HEK293 (cell line): ENCODE measurements around the gene TM2D1.

ENCODE experiments used
- CTCF ChIA-PET: fragments of 350-600 bp; formaldehyde crosslinking; extraction: SDS; loops from one replicate; lab custom pipeline; 2021; ENCODE audit warnings: antibody characterized with exemption; lab: Yijun Ruan, JAX
- POLR2A ChIA-PET: fragments of 300-600 bp; formaldehyde crosslinking; extraction: SDS; loops from one replicate; lab custom pipeline; 2020; ENCODE audit warnings: antibody characterized with exemption, inconsistent platforms; lab: Yijun Ruan, JAX
- H3K27ac ChIP-seq: fragments of 200-500 bp; sonication (Bioruptor generic); 2 replicates; pipeline ENCODE4 v1.5.1; 2014; ENCODE audit warnings: low read depth, low read length, control low read depth, inconsistent platforms; ENCODE audit errors: extremely low read depth
- H3K36me3 ChIP-seq, 2 experiments: fragments of 200-500 bp in 1 of 2; sonication (Bioruptor generic) in 1 of 2; 1 replicate in 1 of 2; 2 replicates in 1 of 2; pipeline ENCODE4 v1.5.1; 2014 to 2017; ENCODE audit warnings: inconsistent platforms in 2 of 2, low read length in 2 of 2; ENCODE audit not compliant: control insufficient read depth in 2 of 2, insufficient read depth in 1 of 2
- H3K4me1 ChIP-seq: fragments of 200-500 bp; sonication (Bioruptor generic); 2 replicates; pipeline ENCODE4 v1.5.1; 2014; ENCODE audit warnings: mild to moderate bottlenecking, low read length, inconsistent platforms; ENCODE audit not compliant: control insufficient read depth, insufficient read depth
- H3K4me3 ChIP-seq: 2 replicates; pipeline ENCODE4 v1.5.1; 2011; ENCODE audit warnings: low read depth, mild to moderate bottlenecking, control low read depth, low read length, moderate library complexity
- H3K9me3 ChIP-seq: fragments of 200-500 bp; sonication (Bioruptor generic); 2 replicates; pipeline ENCODE4 v1.5.1; 2014; ENCODE audit warnings: low read depth, low read length, inconsistent platforms; ENCODE audit not compliant: control insufficient read depth, insufficient read depth
- BCL11A ChIP-seq: fragments of 450-650 bp; formaldehyde crosslinking; IDR thresholded peaks from 2 replicates; pipeline ENCODE4 v1.5.1; 2016; ENCODE audit warnings: low read depth, missing biosample characterization, missing genetic modification characterization
- BCL11B ChIP-seq: fragments of 450-650 bp; formaldehyde crosslinking; IDR thresholded peaks from 2 replicates; pipeline ENCODE4 v1.5.1; 2016; ENCODE audit warnings: low read depth, missing biosample characterization, missing genetic modification characterization
- EGR2 ChIP-seq: fragments of 450-650 bp; formaldehyde crosslinking; IDR thresholded peaks from 2 replicates; pipeline ENCODE4 v1.5.1; 2016; ENCODE audit warnings: low read depth, missing biosample characterization, missing genetic modification characterization
- GLI2 ChIP-seq: fragments of 450-650 bp; formaldehyde crosslinking; IDR thresholded peaks from 2 replicates; pipeline ENCODE4; 2017; ENCODE audit warnings: missing biosample characterization, missing genetic modification characterization, low read depth, borderline replicate concordance
- HIC1 ChIP-seq: fragments of 450-650 bp; formaldehyde crosslinking; IDR thresholded peaks from 2 replicates; pipeline ENCODE4 v1.5.1; 2016; ENCODE audit warnings: missing biosample characterization, missing genetic modification characterization
- HOXA7 ChIP-seq: sonication (generic); formaldehyde crosslinking; IDR thresholded peaks from 2 replicates; pipeline ENCODE4 v1.8.1; 2022; ENCODE audit warnings: missing genetic modification reagents, borderline replicate concordance
- OSR2 ChIP-seq: fragments of 450-650 bp; formaldehyde crosslinking; IDR thresholded peaks from 2 replicates; pipeline ENCODE4 v1.5.1; 2016; ENCODE audit warnings: missing biosample characterization, missing genetic modification characterization
- RBAK ChIP-seq: fragments of 450-650 bp; formaldehyde crosslinking; IDR thresholded peaks from 2 replicates; pipeline ENCODE4 v1.5.1; 2016; ENCODE audit warnings: missing biosample characterization, missing genetic modification characterization
- YY2 ChIP-seq: fragments of 450-650 bp; formaldehyde crosslinking; IDR thresholded peaks from 2 replicates; pipeline ENCODE4 v1.5.1; 2016; ENCODE audit warnings: missing biosample characterization, missing genetic modification characterization
- ZBTB17 ChIP-seq: fragments of 450-650 bp; formaldehyde crosslinking; IDR thresholded peaks from 2 replicates; pipeline ENCODE4 v1.5.1; 2016; ENCODE audit warnings: missing biosample characterization, missing genetic modification characterization
- ZBTB26 ChIP-seq: fragments of 450-650 bp; formaldehyde crosslinking; optimal IDR thresholded peaks from 2 replicates; pipeline ENCODE3; 2016; ENCODE audit warnings: missing biosample characterization, mild to moderate bottlenecking, missing genetic modification characterization
- ZBTB48 ChIP-seq: fragments of 450-650 bp; formaldehyde crosslinking; IDR thresholded peaks from 2 replicates; pipeline ENCODE4 v1.5.1; 2016; ENCODE audit warnings: missing biosample characterization, missing genetic modification characterization
- ZNF10 ChIP-seq: fragments of 450-650 bp; formaldehyde crosslinking; IDR thresholded peaks from 2 replicates; pipeline ENCODE4 v1.5.1; 2017; ENCODE audit warnings: missing biosample characterization, missing genetic modification characterization
- ZNF174 ChIP-seq: fragments of 450-650 bp; formaldehyde crosslinking; IDR thresholded peaks from 2 replicates; pipeline ENCODE4 v1.5.0; 2017; ENCODE audit warnings: missing biosample characterization, mild to moderate bottlenecking, missing genetic modification characterization
- ZNF175 ChIP-seq: fragments of 450-650 bp; formaldehyde crosslinking; IDR thresholded peaks from 2 replicates; pipeline ENCODE4 v1.5.1; 2016; ENCODE audit warnings: missing biosample characterization, missing genetic modification characterization
- ZNF2 ChIP-seq: fragments of 450-650 bp; formaldehyde crosslinking; IDR thresholded peaks from 2 replicates; pipeline ENCODE4 v1.5.1; 2016; ENCODE audit warnings: missing biosample characterization, missing genetic modification characterization
- ZNF223 ChIP-seq: fragments of 450-650 bp; formaldehyde crosslinking; IDR thresholded peaks from 2 replicates; pipeline ENCODE4 v1.5.1; 2016; ENCODE audit warnings: missing biosample characterization, missing genetic modification characterization
- ZNF248 ChIP-seq: fragments of 450-650 bp; formaldehyde crosslinking; IDR thresholded peaks from 2 replicates; pipeline ENCODE4 v1.5.1; 2017; ENCODE audit warnings: missing biosample characterization, missing genetic modification characterization
- ZNF266 ChIP-seq: fragments of 450-650 bp; formaldehyde crosslinking; IDR thresholded peaks from 2 replicates; pipeline ENCODE4 v1.5.1; 2016; ENCODE audit warnings: missing biosample characterization, missing genetic modification characterization, low read depth
- ZNF324 ChIP-seq: fragments of 450-650 bp; formaldehyde crosslinking; IDR thresholded peaks from 2 replicates; pipeline ENCODE4 v1.5.1; 2016; ENCODE audit warnings: missing biosample characterization, missing genetic modification characterization
- ZNF394 ChIP-seq: fragments of 450-650 bp; formaldehyde crosslinking; IDR thresholded peaks from 2 replicates; pipeline ENCODE4 v1.5.1; 2016; ENCODE audit warnings: missing biosample characterization, missing genetic modification characterization, mild to moderate bottlenecking, moderate library complexity, borderline replicate concordance
- ZNF473 ChIP-seq: fragments of 450-650 bp; formaldehyde crosslinking; IDR thresholded peaks from 2 replicates; pipeline ENCODE4 v1.5.1; 2017; ENCODE audit warnings: missing biosample characterization, missing genetic modification characterization
- ZNF624 ChIP-seq: fragments of 450-650 bp; formaldehyde crosslinking; IDR thresholded peaks from 2 replicates; pipeline ENCODE4 v1.5.1; 2017; ENCODE audit warnings: missing biosample characterization, missing genetic modification characterization
- ZNF660 ChIP-seq: fragments of 450-650 bp; IDR thresholded peaks from 2 replicates; pipeline ENCODE4 v1.5.1; 2018; ENCODE audit warnings: missing biosample characterization, mild to moderate bottlenecking, missing genetic modification characterization
- ZNF747 ChIP-seq: fragments of 450-650 bp; formaldehyde crosslinking; IDR thresholded peaks from 2 replicates; pipeline ENCODE4 v1.5.1; 2016; ENCODE audit warnings: missing biosample characterization, missing genetic modification characterization
- ZNF768 ChIP-seq: fragments of 450-650 bp; formaldehyde crosslinking; IDR thresholded peaks from 2 replicates; pipeline ENCODE4 v1.5.1; 2018; ENCODE audit warnings: missing biosample characterization, mild to moderate bottlenecking, missing genetic modification characterization
- ZSCAN30 ChIP-seq: fragments of 450-650 bp; IDR thresholded peaks from 2 replicates; pipeline ENCODE4 v1.5.1; 2018; ENCODE audit warnings: missing biosample characterization, mild to moderate bottlenecking, missing genetic modification characterization, moderate library complexity
- TF ChIP-seq, protein P1 (sequence below): fragments of 450-650 bp; formaldehyde crosslinking; IDR thresholded peaks from 2 replicates; pipeline ENCODE4; 2016; ENCODE audit warnings: missing biosample characterization, missing genetic modification characterization

The TM2D1 gene

DNA sequence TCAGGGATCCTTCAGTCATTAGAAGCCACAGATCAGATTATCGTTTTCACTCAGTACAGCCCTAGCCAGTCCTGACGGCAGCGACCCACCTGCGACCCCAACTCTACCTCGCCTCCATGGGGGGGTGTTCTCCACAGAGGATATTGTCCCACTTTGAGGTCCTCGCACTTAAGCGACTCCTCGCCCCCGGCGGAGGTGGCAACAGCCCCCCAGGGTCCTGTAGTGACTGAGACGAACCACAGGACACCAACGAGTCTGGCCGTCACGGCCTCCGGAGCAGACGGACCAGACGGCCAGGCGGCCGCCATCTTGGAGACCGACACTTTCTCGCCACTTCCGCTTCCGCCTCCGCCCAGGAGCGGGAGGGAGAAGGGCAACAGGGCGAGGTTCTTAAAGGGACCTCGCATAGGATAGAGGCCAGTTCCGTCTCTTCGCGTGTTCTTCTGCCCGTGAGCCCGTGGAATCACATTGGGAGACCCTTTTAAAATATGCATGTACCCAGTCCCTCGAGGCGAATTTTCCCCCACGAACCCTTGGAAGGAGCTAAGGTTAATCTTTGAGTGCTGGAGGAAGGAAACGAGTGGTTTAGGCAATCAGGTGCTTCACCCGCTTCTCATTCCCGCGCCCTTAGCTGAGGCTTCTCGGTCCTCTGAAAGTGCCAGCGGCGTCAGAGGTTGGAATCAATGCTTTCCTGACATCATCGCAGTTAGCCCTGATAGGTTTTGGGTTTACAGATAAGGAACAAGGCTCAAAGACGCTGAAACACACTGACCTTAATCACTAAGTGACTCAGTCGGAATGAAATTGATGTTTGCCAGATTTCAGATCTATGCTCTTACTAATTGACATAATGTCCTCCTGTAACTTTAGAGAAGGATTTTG, at the start of gene TM2D1 (continued):
- TF ChIP-seq HIC1 (peak; percentile 74; the same call in 1 of the 2 replicates), ZNF10 (tag by site-specific recombination) (peak; percentile 88), BCL11B (tag by site-specific recombination) (no peak), ZNF324 (tag by site-specific recombination) (no peak; the same call in 1 of the 2 replicates), ZBTB17 (peak; percentile 96), OSR2 (tag by site-specific recombination) (no peak), YY2 (peak; percentile 94), RBAK (tag by site-specific recombination) (no peak), HOXA7 (CRISPR knock-in tag) (no peak), ZNF473 (tag by site-specific recombination) (no peak), ZSCAN30 (peak; percentile 15)
- TF ChIP-seq, protein P1, sequence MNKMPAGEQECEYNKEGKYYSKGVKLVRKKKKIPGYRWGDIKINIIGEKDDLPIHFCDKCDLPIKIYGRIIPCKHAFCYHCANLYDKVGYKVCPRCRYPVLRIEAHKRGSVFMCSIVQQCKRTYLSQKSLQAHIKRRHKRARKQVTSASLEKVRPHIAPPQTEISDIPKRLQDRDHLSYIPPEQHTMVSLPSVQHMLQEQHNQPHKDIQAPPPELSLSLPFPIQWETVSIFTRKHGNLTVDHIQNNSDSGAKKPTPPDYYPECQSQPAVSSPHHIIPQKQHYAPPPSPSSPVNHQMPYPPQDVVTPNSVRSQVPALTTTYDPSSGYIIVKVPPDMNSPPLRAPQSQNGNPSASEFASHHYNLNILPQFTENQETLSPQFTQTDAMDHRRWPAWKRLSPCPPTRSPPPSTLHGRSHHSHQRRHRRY (tag by site-specific recombination), result 0 out of 2 replicates have a peak, but pooled peaks have one; percentile 16

GRCh38 chr1:61770131-61770530, 45.2 kb upstream of the TM2D1 start:
- Histone ChIP-seq H3K4me1 (no peaks in the 10 kb centered on the region), H3K9me3 (no peaks in the 10 kb centered on the region), H3K4me3 (no peak overlapping the region), H3K27ac (no peak overlapping the region), H3K36me3 (peaks cover 43 to 53% of the 10 kb centered on the region in 2 experiments)
- CTCF ChIA-PET, result interaction anchor here (0.5 kb wide), 1 partner anchor 1549 kb away, joined by 3 read pairs; no protein-coding TSS in a partner anchor
- POLR2A ChIA-PET, result interaction anchor here (1.1 kb wide), 1 partner anchor 24 kb away, joined by 3 read pairs; no protein-coding TSS in a partner anchor
- no peak for TF ChIP-seq GLI2 (tag by site-specific recombination)
- no peak for TF ChIP-seq ZBTB26 (tag by site-specific recombination)
- no peak for TF ChIP-seq ZNF174 (tag by site-specific recombination)
- TF ChIP-seq ZNF747 (tag by site-specific recombination), result no peak
- no peak for TF ChIP-seq ZNF2 (tag by site-specific recombination)
- no peak for TF ChIP-seq BCL11A (tag by site-specific recombination)
- TF ChIP-seq HOXA7 (CRISPR knock-in tag), result no peak
- TF ChIP-seq ZNF248 (tag by site-specific recombination), result no peak

DNA sequence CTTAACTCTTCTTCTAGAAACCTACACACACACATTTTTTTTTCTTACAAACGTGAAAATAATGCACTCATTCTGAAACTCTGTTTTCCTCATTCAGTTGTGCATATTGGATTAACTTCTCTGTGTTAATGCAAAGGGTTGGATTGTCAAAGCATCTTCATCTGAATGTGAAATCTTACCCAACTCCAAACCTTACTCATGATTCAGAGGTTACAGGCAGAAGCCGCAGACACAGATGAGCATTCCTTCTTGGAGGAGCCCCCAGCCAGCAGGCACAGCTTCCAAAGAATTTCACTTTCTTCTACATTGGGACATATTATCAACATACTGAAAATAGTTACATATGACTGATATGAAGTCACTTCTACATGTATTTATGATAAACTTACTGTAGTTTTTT, 33.0 kb upstream of the TM2D1 start:
- no peaks in the 10 kb centered on the region for H3K4me1 ChIP-seq
- ChIA-PET CTCF (no interaction called here), POLR2A (no interaction called here)
- H3K27ac ChIP-seq, result no peak overlapping the region
- H3K36me3 ChIP-seq, result peaks cover 0 to 4% of the 10 kb centered on the region in 2 experiments; a peak in 1 of 3 replicates
- no peak for TF ChIP-seq ZNF223 (tag by site-specific recombination)
- no peak for TF ChIP-seq ZNF266
- no peak for TF ChIP-seq ZNF660 (tag by site-specific recombination)
- no peak for TF ChIP-seq ZNF175 (tag by site-specific recombination)
- TF ChIP-seq ZNF768 (tag by site-specific recombination), result no peak
- TF ChIP-seq ZNF394, result no peak
- no peak for TF ChIP-seq EGR2 (tag by site-specific recombination)
- no peak for TF ChIP-seq ZNF624 (tag by site-specific recombination)
- no peak for TF ChIP-seq ZBTB48 (tag by site-specific recombination)
- no peaks in the 10 kb centered on the region for H3K9me3 ChIP-seq
- no peak overlapping the region for H3K4me3 ChIP-seq
